Ovary (tissue), 3 donors: ENCODE results near the gene BCL11B.

Source experiments
- CTCF ChIP-seq, 3 donors: fragments of 450-650 bp in 2 of 3; fragments of 200-600 bp in 1 of 3; IDR thresholded peaks; one replicate each; pipeline versions ENCODE4 v1.5.1 to v1.8.0; 2016 to 2022; ENCODE audit warnings: antibody characterized with exemption in 3 of 3, mild to moderate bottlenecking in 1 of 3
- POLR2A ChIP-seq: fragments of 450-650 bp; IDR thresholded peaks from one replicate; pipeline ENCODE4 v1.6.1; 2017; ENCODE audit warnings: antibody characterized with exemption, mild to moderate bottlenecking, moderate library complexity
- donor health status: DM: no; HTN: no; CAD: no.

DNA sequence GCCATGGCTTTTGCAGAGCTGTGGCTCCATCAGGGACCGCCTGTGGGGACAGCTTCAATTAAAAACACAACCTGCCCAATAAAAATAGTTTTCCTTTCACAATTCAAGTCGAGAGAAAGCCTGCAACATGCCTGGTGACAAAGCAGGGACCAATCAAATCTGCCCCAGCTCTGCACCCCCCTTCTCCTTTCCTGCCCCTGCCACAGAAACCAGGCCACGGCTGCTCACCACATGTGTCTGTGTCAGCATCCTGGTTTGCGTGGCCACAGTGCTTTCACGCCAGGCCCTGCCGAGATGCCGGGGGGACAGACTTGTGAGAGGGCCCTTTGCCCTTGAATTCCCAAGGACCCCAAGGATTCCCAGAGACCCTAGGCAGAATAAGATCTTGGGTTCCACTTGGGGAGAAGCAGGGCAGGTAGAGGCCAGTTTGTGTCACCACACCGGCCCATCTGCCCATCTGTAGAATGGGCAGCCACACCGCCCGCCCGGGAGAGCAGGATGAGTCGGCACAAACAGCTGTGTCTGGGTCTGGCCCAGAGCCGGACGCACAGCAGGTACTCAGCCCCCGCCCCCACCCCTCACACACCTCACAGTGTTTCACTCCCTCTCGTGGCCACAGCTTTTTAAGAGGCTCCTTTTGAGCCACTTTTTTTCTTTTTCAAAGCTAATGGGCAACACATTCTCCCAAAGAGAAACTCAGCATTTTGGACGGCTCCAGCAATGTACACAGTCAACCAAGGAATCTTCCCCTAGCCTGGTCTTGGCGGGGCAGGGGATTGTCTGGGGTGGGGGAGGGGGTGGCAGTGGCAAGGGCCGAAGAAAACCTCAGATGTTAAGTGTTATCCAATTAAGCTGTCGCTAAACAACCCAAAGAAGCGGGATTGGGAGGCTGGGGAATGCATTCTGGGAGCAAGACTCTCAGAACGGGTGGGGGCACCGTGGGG lies 41.5 kb downstream of the BCL11B start:
- TF ChIP-seq POLR2A (no peak), CTCF (IDR thresholded peaks at IDR 0.05) (no peak)
